ENCODE data around the gene EGR1.
"Not testable (repeated sequence)": the region's sequence is repeated elsewhere in the genome, so short reads cannot be mapped to it uniquely, and the experiment has no call there.

EGR1 gene

GRCh38 chr5:138469540-138470321 is 4.5 kb downstream of the EGR1 start:
- peak; percentile 66 for DNase-seq

- peak in 1 of 2 donors; percentile 25 for DNase-seq
Observed at GRCh38 chr5:138470322-138471051, 5.2 kb downstream of the EGR1 start.

GRCh38 chr5:138471052-138471361 is 5.7 kb downstream of the EGR1 start:
- DNase-seq, result no peak

GRCh38 chr5:138472353-138472752 is 7.1 kb downstream of the EGR1 start:
- no peak for DNase-seq

- not testable (repeated sequence) for DNase-seq
Observed at GRCh38 chr5:138473151-138473550, 7.9 kb downstream of the EGR1 start.

- DNase-seq, result no peak
Observed at GRCh38 chr5:138476918-138477317, 11.6 kb downstream of the EGR1 start.

- DNase-seq, result no peak
Observed at GRCh38 chr5:138482638-138483037, 17.4 kb downstream of the EGR1 start.

GRCh38 chr5:138488481-138488945 is 23.2 kb downstream of the EGR1 start:
- DNase-seq, result no peak

- no peak for DNase-seq
Observed at GRCh38 chr5:138489683-138490061, 24.4 kb downstream of the EGR1 start.

- DNase-seq, result no peak
Observed at GRCh38 chr5:138490648-138491283, 25.5 kb downstream of the EGR1 start.

- no peak for DNase-seq
Observed at GRCh38 chr5:138491284-138491648, 26.0 kb downstream of the EGR1 start.

GRCh38 chr5:138491669-138492559 is 26.6 kb downstream of the EGR1 start:
- peak; percentile 89 to 90 for DNase-seq

- DNase-seq, result no peak
Observed at GRCh38 chr5:138492560-138493045, 27.3 kb downstream of the EGR1 start.

- no peak for DNase-seq
Observed at GRCh38 chr5:138495351-138495750, 30.1 kb downstream of the EGR1 start.

- DNase-seq, result no peak
Observed at GRCh38 chr5:138498376-138498775, 33.1 kb downstream of the EGR1 start.

GRCh38 chr5:138502121-138502520 is 36.8 kb downstream of the EGR1 start:
- no peak for DNase-seq

GRCh38 chr5:138502521-138502920 is 37.2 kb downstream of the EGR1 start:
- no peak for DNase-seq

GRCh38 chr5:138503487-138504270 is 38.4 kb downstream of the EGR1 start:
- DNase-seq, result peak; percentile 42 to 67

- DNase-seq, result no peak
Observed at GRCh38 chr5:138504799-138505198, 39.5 kb downstream of the EGR1 start.

GRCh38 chr5:138506370-138507306 is 41.4 kb downstream of the EGR1 start:
- no peak for DNase-seq

- DNase-seq, result not testable (repeated sequence)
Observed at GRCh38 chr5:138507485-138507884, 42.2 kb downstream of the EGR1 start.
